LNCAP (cell line): ENCODE results near the gene IDH3A.

Experiments used
- CTCF ChIP-seq: fragments of 450-650 bp; IDR thresholded peaks from 2 replicates; pipeline ENCODE4 v1.5.1; 2017; ENCODE audit warnings: mild to moderate bottlenecking

IDH3A gene

GRCh38 chr15:78159395-78159794, 10.2 kb downstream of the IDH3A start:
- no peak for TF ChIP-seq CTCF

DNA sequence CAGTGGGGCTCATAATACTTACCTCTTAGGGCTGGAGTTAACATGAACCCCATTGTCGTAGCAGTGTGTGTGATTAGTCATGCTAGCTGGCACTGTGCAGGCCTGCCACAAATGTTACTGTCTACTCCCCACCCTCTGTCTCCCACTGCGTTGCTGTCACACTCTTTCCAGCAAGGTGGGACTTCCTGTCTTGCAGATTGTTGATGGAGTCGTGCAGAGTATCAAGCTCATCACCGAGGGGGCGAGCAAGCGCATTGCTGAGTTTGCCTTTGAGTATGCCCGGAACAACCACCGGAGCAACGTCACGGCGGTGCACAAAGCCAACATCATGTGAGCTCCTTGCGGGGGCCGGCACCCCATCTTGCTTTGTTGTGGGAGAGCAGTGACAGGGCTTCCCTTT, 12.9 kb downstream of the IDH3A start:
- TF ChIP-seq CTCF = no peak

GRCh38 chr15:78164010-78164409, 14.8 kb downstream of the IDH3A start:
- no peak for TF ChIP-seq CTCF

GRCh38 chr15:78167227-78167888, 18.2 kb downstream of the IDH3A start:
- TF ChIP-seq CTCF = no peak

- TF ChIP-seq CTCF = no peak
Measured at GRCh38 chr15:78168608-78169007, 19.4 kb downstream of the IDH3A start.

GRCh38 chr15:78170848-78171773, 21.9 kb downstream of the IDH3A start:
- no peak for TF ChIP-seq CTCF

DNA sequence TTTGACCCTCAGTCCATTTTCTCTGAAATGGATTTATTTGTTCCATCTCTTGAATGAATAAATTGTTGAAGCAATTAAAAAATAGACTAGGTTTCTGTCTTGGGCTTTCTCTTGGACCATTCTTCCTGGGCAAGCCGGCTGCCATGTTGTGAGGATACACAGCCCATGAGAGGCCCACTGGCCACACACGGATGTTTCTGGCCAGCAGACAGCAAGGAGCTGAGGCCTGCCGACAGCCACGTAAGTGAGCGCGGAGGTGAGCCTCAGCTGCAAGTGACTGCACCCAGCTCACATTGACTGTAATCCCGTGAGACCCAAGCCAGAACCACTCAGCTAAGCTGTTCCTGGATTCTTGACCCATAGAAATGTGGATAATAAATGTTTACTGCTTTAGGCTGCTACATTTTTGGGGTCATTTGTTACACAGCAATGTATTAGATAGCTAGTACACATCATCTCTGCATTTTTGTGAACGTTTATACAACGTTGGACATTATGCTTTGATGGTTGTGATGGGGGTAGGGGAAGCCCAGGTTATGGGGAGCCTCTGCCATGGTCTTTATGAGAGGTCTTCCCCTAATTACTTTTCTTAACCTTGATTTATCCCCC, 22.8 kb downstream of the IDH3A start:
- no peak for TF ChIP-seq CTCF
